Activated T-helper 2 cell treated with anti-CD3 and anti-CD28 coated beads, Interferon-gamma antibody, Interleukin-2, Interleukin-4, amounts not matched to agents 10 μg/mL and 5 μg/mL and 100 μg/mL, durations not matched to agents 14 hours and 24 hours and 36 hours (primary cell): ENCODE results near the gene H3-3A. TPM values are rescaled to one million over a fixed set of nuclear protein-coding genes. Genes with fewer than 3 reads are reported as not detected.

ENCODE experiments used
- DNase-seq: peaks from one replicate; pipeline ENCODE4 v3.0.0; 2021; ENCODE audit warnings: low spot score
- H3K27ac Mint-ChIP-seq: one replicate; pipeline ENCODE4 v1.8.0; 2021; ENCODE audit warnings: mixed read lengths
- H3K27me3 Mint-ChIP-seq: one replicate; pipeline ENCODE4 v1.8.0; 2021; ENCODE audit warnings: low read depth, mixed read lengths
- H3K36me3 Mint-ChIP-seq: one replicate; pipeline ENCODE4 v1.8.0; 2021; ENCODE audit warnings: low read depth, mixed read lengths
- H3K4me1 Mint-ChIP-seq: one replicate; pipeline ENCODE4 v1.8.0; 2021; ENCODE audit warnings: low read depth, mixed read lengths
- H3K4me3 Mint-ChIP-seq: one replicate; pipeline ENCODE4 v1.8.0; 2021; ENCODE audit warnings: low read depth, mild to moderate bottlenecking, moderate library complexity, mixed read lengths
- H3K9me3 Mint-ChIP-seq: one replicate; pipeline ENCODE4 v1.8.0; 2021; ENCODE audit warnings: mixed read lengths
- intact Hi-C: fragments of 100-400 bp; cut with micrococcal nuclease; formaldehyde crosslinking; loops from one replicate; pipeline ENCODE4 v1.15.1; 2023
- total RNA-seq: library from RNA; stranded (reverse); gene quantifications from 2 replicates; pipeline ENCODE4 v1.2.3, GENCODE V29; 2022

H3-3A gene
- total RNA-seq, 1 donor from 2014 or later, result 443 TPM

DNA sequence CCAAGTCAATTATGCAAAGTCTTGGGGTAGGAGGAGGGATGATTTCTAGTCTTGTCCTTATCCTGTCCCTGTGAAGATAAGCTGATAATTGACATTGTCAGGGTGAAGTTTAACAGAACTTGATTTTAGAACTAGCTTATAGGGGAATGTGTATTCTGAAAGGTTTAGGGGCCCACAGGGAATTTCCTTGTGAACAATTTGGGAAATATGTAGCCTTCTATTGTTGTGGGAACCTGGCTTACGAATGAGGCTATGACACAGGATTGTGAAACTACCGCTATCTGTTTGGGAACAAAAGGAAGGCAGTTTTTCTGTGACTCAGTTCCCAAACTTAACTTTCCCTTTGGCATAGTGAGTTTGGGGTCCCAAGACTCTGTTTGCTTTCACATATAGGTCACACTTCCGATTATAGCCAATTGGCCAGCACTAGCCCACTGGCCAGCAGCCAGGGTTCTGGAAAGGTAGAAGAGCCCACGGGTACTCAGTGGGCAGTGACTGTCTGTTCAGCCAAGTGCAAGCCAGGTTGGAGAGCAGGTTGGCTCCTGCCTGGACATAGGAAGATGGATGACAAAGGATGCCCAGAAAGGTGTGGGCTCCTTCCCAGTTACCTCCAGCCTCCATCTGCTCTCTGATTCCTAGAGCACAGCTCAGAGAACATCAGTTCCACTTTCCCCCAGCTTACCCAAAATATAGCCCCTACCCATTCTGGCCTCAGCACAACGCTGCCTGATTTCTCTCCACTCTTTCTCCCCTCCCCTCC lies 35.5 kb downstream of the H3-3A start:
- no peaks in the 10 kb centered on the region for H3K9me3 Mint-ChIP-seq
- DNase-seq, result no peak
- H3K4me1 Mint-ChIP-seq, result peaks cover 12% of the 10 kb centered on the region
- no peak overlapping the region for H3K4me3 Mint-ChIP-seq
- intact Hi-C loops, result no loop called here
- no peak overlapping the region for H3K27ac Mint-ChIP-seq
- H3K27me3 Mint-ChIP-seq, result peaks cover 13% of the 10 kb centered on the region
- H3K36me3 Mint-ChIP-seq, result no peaks in the 10 kb centered on the region

GRCh38 chr1:226098870-226099835 lies 36.6 kb downstream of the H3-3A start:
- H3K36me3 Mint-ChIP-seq, result no peaks in the 10 kb centered on the region
- peaks cover 12% of the 10 kb centered on the region for H3K4me1 Mint-ChIP-seq
- no peaks in the 10 kb centered on the region for H3K9me3 Mint-ChIP-seq
- H3K27me3 Mint-ChIP-seq, result peaks cover 12% of the 10 kb centered on the region
- no peak overlapping the region for H3K27ac Mint-ChIP-seq
- DNase-seq, result no peak
- intact Hi-C loops, result no loop called here
- no peak overlapping the region for H3K4me3 Mint-ChIP-seq

DNA sequence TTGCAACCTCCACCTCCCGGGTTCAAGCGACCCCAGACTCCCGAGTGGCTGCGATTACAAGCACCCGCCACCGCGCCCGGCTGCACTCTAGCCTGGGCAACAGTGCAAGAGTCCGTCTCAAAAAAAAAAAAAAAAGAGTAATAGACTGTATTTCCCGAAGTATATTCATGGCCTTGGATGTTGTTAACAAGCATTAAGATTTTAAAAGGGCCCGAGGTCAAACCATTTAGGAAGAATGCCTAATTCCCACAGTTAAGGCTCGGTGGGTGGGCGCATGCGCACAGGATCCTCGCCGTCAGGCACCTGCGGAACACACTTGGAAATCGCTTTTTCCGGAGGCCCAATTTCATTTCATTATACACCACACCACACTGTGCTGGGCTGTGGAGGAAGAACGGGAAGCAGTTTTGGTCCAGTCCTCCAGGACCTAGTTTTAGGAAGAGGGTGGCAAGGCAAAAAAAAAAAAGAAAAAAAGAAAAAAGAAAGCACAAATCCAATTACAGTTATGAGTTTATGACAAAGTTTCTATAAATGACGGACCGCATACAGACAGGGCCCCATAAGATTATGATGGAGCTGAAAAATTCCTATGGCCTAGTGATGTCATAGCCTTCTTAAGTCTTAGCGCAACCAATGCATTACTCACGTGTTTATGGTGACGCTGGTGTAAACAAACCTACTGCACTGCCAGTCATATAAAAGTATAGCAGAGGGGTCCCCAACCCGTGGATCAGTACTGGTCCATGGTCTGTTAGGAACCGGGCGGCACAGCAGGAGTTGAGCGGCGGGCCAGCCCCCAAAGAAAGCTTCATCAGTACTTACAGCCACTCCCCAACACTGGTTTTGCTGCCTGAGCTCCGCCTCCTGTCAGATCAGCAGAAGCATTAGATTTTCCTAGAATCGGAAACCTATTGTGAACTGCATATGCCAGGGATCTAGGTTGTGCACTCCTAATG lies 38.2 kb downstream of the H3-3A start:
- DNase-seq, result no peak

GRCh38 chr1:226104671-226105121 lies 42.2 kb downstream of the H3-3A start:
- intact Hi-C loops, result no loop called here
- H3K9me3 Mint-ChIP-seq, result no peaks in the 10 kb centered on the region
- H3K27me3 Mint-ChIP-seq, result no peaks in the 10 kb centered on the region
- DNase-seq, result no peak
- no peak overlapping the region for H3K27ac Mint-ChIP-seq
- no peak overlapping the region for H3K4me3 Mint-ChIP-seq
- H3K36me3 Mint-ChIP-seq, result no peaks in the 10 kb centered on the region
- H3K4me1 Mint-ChIP-seq, result peaks cover 17% of the 10 kb centered on the region

More for the DNA sequence above, 38.2 kb downstream of the H3-3A start:
- intact Hi-C loops, result loop anchor here (1.0 kb wide), 1 partner anchor 10 kb away; no protein-coding TSS in a partner anchor
- Mint-ChIP-seq H3K4me1 (peaks cover 12% of the 10 kb centered on the region), H3K36me3 (no peaks in the 10 kb centered on the region), H3K4me3 (peak overlapping the region; percentile 78), H3K27ac (peak overlapping the region; percentile 11), H3K9me3 (no peaks in the 10 kb centered on the region), H3K27me3 (peaks cover 8% of the 10 kb centered on the region)

DNA sequence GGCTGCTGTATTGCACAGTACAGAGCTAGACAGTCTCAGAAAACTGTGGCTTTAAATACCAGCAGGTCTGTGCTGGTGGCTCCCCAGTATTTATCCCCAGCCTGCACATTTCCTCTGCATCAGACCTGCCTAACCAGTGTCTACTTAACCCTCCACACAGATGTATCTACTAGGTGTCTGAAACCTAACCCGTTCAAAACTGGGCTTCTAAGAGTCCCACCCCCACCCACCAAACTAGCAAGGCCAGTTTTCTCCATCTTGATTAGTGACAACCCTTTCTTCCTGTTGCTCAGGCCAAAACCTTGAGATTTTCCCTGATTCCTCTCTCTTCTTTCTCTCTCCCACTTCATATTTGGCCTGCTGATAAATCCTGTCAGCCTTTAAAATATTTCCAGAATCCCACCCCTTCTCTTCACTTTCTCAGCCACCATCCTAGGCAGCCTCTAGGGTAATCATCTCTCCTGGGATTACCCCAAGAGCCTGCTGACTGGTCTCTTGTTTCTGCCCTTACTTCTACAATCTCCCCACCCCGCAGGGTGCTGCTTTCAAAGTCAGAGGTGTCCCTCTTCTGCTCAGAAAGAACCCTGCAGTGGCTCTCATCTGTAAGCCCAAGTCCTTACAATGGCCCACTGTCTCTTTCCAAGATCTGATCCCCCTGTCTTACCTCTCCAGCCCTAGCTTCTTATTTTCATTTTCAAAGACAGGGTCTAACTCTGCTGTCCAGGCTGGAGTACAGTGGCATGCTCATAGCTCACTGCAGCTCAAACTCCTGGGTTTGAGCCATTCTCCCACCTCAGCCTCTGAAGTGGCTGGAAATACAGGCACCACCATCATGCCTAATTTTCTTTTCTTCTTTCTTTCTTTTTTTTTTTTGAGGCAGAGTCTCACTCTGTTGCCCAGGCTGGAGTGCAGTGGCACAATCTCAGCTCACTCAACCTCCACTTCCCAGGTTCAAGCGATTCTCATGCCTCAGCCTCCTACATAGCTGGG lies 45.2 kb downstream of the H3-3A start:
- Mint-ChIP-seq H3K27me3 (peaks cover 5% of the 10 kb centered on the region), H3K9me3 (no peaks in the 10 kb centered on the region), H3K4me1 (peaks cover 15% of the 10 kb centered on the region), H3K4me3 (no peak overlapping the region), H3K36me3 (no peaks in the 10 kb centered on the region), H3K27ac (no peak overlapping the region)
- DNase-seq, result no peak
- intact Hi-C loops, result no loop called here

DNA sequence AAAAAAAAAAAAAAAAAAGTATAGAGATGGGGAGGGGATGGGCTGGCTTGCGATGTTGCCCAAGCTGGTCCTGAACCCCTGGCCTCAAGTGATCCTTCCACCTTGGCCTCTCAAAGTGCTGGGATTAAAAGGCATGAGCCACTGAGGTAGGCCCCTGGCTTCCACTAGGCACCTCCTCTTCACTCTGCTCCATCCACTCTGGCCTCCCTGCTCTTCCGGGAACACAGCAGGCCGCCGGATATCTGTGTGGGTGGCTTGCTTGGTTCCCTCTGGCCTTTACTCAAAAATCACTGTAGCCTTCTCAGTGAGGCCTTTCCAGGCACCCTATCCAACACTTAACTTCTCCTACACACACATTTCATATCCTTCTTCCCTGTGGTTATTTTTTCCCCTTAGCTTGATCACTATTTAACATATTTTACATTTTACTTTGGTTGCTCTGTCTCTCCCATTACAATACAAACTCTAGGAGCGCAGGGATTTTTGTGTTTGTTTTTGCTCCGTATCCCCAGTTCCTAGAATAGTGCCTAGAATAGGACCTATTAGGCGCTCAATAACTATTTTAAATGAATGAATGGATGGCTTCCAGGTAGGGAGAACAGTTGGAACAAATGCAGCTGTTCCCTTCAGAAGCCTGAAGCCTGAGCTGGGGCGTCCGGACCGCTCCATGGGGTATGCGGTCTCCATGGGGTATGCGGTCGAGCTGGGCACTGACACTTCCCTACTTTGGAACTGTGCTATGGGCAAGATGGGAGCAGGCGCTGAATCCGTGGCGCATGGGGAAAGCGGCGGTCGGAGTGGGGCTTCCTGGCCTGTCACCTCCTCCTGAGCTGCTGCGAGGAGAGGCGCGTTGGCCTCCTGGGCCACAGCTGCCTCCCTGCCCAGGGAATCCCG lies 46.7 kb downstream of the H3-3A start:
- no peak for DNase-seq
- H3K27me3 Mint-ChIP-seq, result peaks cover 6% of the 10 kb centered on the region
- intact Hi-C loops, result no loop called here
- H3K4me1 Mint-ChIP-seq, result peaks cover 15% of the 10 kb centered on the region
- no peaks in the 10 kb centered on the region for H3K9me3 Mint-ChIP-seq
- no peaks in the 10 kb centered on the region for H3K36me3 Mint-ChIP-seq
- peak overlapping the region; percentile 83 for H3K4me3 Mint-ChIP-seq
- peak overlapping the region; percentile 79 for H3K27ac Mint-ChIP-seq

DNA sequence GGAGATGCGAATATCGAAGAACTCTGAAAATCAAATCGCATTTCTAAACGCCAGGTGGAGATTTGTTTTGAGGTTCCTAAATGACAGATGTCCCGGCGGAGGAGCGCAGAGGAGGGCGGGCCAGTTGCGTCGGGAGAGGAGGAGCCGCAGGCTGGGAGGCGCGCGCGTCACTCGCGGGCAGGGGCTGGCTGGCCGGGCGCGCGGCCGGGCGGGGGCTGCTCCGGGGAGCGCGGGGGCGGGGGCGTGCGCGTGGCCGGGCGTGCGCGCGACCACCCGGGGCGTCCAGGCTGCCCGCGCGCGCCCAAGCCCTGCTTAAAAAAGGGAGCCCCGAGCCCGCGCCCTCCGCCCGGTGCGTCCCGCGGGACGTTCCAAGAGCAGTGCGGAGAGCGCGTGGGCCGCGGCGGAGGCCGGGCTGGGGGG lies 47.3 kb downstream of the H3-3A start:
- H3K9me3 Mint-ChIP-seq, result no peaks in the 10 kb centered on the region
- peaks cover 15% of the 10 kb centered on the region for H3K4me1 Mint-ChIP-seq
- DNase-seq, result peak; percentile 77
- H3K27me3 Mint-ChIP-seq, result peaks cover 6% of the 10 kb centered on the region
- no peaks in the 10 kb centered on the region for H3K36me3 Mint-ChIP-seq
- intact Hi-C loops, result loop anchor here (1.0 kb wide), 2 partner anchors 10 to 12 kb away; no protein-coding TSS in a partner anchor
- peak overlapping the region; percentile 83 for H3K4me3 Mint-ChIP-seq
- peak overlapping the region; percentile 79 for H3K27ac Mint-ChIP-seq

GRCh38 chr1:226110249-226111097 lies 48.0 kb downstream of the H3-3A start:
- Mint-ChIP-seq H3K36me3 (no peaks in the 10 kb centered on the region), H3K4me3 (peak overlapping the region; percentile 68), H3K9me3 (no peaks in the 10 kb centered on the region), H3K27me3 (peaks cover 6% of the 10 kb centered on the region), H3K27ac (no peak overlapping the region), H3K4me1 (peaks cover 15% of the 10 kb centered on the region)
- DNase-seq, result peak; percentile 55
- intact Hi-C loops, result loop anchor here (1.0 kb wide), 2 partner anchors 10 to 12 kb away; no protein-coding TSS in a partner anchor

DNA sequence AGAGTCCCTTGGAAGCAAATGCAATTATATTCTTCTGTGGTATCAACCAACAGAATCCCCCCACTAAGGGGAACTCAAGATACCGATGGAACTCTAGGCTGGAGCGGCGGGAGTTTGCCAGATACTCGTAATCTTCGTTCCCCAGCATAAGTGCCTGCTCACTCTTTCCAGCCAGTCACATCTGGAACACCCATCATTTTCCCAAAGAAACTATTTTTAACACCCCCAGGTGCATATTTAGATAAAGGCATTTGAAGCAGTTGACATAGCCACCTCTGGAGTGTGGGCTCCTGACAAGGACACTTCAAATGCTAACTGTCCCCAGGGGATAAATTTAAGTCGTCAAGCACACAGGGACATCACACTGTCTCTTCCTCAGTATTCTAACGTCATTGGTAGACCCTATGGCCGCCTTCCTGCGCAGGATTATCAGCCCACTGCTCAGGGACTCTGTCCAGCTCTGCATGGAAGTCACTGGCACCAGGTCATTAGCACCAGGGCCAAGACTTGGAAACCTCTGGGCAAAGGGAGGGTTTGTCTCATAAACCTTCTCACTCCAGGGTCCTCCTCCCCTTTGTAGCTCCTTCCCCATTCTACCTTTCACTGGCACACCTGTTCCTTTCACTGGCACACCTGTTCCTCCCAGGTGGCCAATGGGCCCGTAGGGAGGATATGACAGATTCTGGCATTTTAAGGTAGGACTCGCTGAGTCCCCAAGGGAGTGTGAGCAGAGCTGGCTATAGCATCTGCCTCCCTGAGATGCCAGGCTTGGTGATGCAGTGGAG lies 48.8 kb downstream of the H3-3A start:
- peaks cover 6% of the 10 kb centered on the region for H3K27me3 Mint-ChIP-seq
- peaks cover 15% of the 10 kb centered on the region for H3K4me1 Mint-ChIP-seq
- intact Hi-C loops, result no loop called here
- no peak for DNase-seq
- H3K27ac Mint-ChIP-seq, result peak overlapping the region; percentile 33
- no peaks in the 10 kb centered on the region for H3K9me3 Mint-ChIP-seq
- peak overlapping the region; percentile 68 for H3K4me3 Mint-ChIP-seq
- no peaks in the 10 kb centered on the region for H3K36me3 Mint-ChIP-seq
